A673 (cell line): ENCODE results near the gene ELP4.
"Not testable (repeated sequence)": the region's sequence is repeated elsewhere in the genome, so short reads cannot be mapped to it uniquely, and the experiment has no call there.

ENCODE experiments used
- CTCF ChIP-seq: fragments of 300-800, 200-600 bp; sonication (generic); conservative IDR thresholded peaks from 2 replicates; pipeline ENCODE4 v1.5.1; 2017; ENCODE audit warnings: low read depth, mild to moderate bottlenecking, antibody characterized with exemption, low read length, moderate library complexity, mixed read lengths
- EZH2 ChIP-seq: fragments of 200-600 bp; sonication (generic); IDR thresholded peaks from 2 replicates; pipeline ENCODE4 v1.6.1; 2017; ENCODE audit warnings: borderline replicate concordance, low read depth, mild to moderate bottlenecking, mixed read lengths, antibody characterized with exemption, low read length; ENCODE audit not compliant: poor library complexity, severe bottlenecking

- TF ChIP-seq CTCF, EZH2: not testable (repeated sequence)
Observed at GRCh38 chr11:31493762-31494161, 15.8 kb upstream of the ELP4 start.
